SJCRH30 (cell line): ENCODE measurements around the gene SLC35D2. TPM values are rescaled to one million over a fixed set of nuclear protein-coding genes. Genes with fewer than 3 reads are reported as not detected.
"Not testable (repeated sequence)": the region's sequence is repeated elsewhere in the genome, so short reads cannot be mapped to it uniquely, and the experiment has no call there.

Source experiments
- DNase-seq, 2 experiments: peaks; one replicate each; pipeline ENCODE4 v3.0.0-alpha.2; 2015 to 2020
- H3K27ac ChIP-seq: fragments of 250-450 bp; sonication (Bioruptor Pico); 2 replicates; pipeline ENCODE4 v1.5.1; 2020; ENCODE audit warnings: mild to moderate bottlenecking, moderate library complexity
- H3K27me3 ChIP-seq: fragments of 250-450 bp; sonication (Bioruptor Pico); 2 replicates; pipeline ENCODE4 v1.5.1; 2020; ENCODE audit warnings: mild to moderate bottlenecking, moderate library complexity
- H3K36me3 ChIP-seq: fragments of 250-450 bp; sonication (Bioruptor Pico); 2 replicates; pipeline ENCODE4 v1.5.1; 2020; ENCODE audit warnings: mild to moderate bottlenecking, moderate library complexity
- H3K4me1 ChIP-seq: fragments of 250-450 bp; sonication (Bioruptor Pico); 2 replicates; pipeline ENCODE4 v1.5.1; 2020; ENCODE audit warnings: mild to moderate bottlenecking, moderate library complexity
- H3K4me3 ChIP-seq: fragments of 250-450 bp; sonication (Bioruptor Pico); 2 replicates; pipeline ENCODE4 v1.5.1; 2020; ENCODE audit warnings: mild to moderate bottlenecking, moderate library complexity
- H3K9me3 ChIP-seq: fragments of 250-450 bp; sonication (Bioruptor Pico); replicated peaks from 2 replicates; pipeline ENCODE4 v1.5.1; 2020; ENCODE audit warnings: mild to moderate bottlenecking, moderate library complexity
- total RNA-seq: library from RNA; depleted of rRNA; stranded (reverse); fragments of >200 nt; shearing (Covaris generic); gene quantifications from 2 replicates; pipeline ENCODE4 v1.2.3, GENCODE V29; 2014

SLC35D2 gene
- total RNA-seq, 1 experiment from 2014 or later, result 0.20 TPM

DNA sequence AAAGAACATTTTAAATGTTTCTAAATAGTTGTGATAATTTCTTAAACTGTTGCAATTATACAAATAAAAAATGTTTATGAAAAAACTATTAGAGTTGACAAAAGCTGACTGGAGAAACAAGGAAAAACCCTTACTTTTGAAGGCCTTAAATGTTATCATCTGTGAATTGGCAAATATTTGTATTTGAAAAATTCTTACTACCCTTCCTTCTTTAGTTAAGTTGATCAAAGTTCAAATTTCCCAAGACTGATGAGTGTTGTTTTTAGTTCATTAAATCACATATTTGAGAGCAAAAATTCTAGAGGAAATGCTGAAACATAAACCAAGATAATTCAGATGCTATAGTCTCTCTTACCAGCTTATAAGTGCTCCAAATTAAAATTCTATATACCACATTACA, 2.6 kb upstream of the SLC35D2 start:
- Histone ChIP-seq H3K36me3 (peaks cover 52% of the 10 kb centered on the region), H3K4me3 (no peak overlapping the region), H3K27me3 (no peaks in the 10 kb centered on the region), H3K4me1 (no peaks in the 10 kb centered on the region), H3K27ac (no peak overlapping the region), H3K9me3 (no peaks in the 10 kb centered on the region)
- DNase-seq, result no peak

DNA sequence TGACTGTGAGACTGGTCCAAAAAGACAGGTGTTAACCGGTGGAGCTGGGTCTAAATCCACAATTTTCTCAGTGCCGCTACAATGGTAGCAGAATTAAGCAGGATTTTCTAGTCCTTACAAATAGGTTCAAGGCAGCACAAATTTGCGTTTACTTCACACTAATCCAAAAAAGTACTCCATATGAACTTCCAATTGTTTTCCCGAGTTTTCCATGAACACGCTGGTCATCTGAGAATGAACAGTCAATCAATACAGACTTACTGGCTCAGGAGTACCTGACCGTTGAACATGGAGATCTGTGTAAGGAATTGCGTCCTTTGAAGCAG, 709 bp downstream of the SLC35D2 start:
- no peak overlapping the region for H3K27ac ChIP-seq
- H3K9me3 ChIP-seq, result no peaks in the 10 kb centered on the region
- H3K4me3 ChIP-seq, result no peak overlapping the region
- no peak for DNase-seq
- H3K27me3 ChIP-seq, result no peaks in the 10 kb centered on the region
- peaks cover 9% of the 10 kb centered on the region; the same call in 1 of the 2 replicates for H3K4me1 ChIP-seq
- H3K36me3 ChIP-seq, result peaks cover 33% of the 10 kb centered on the region

- H3K4me1 ChIP-seq, result peaks cover 13% of the 10 kb centered on the region
- no peak for DNase-seq
- H3K9me3 ChIP-seq, result no peaks in the 10 kb centered on the region
- peaks cover 26% of the 10 kb centered on the region for H3K36me3 ChIP-seq
- no peak overlapping the region for H3K4me3 ChIP-seq
- H3K27ac ChIP-seq, result no peak overlapping the region
- no peaks in the 10 kb centered on the region for H3K27me3 ChIP-seq
Measured at GRCh38 chr9:96382175-96382574, 1.3 kb downstream of the SLC35D2 start.

GRCh38 chr9:96381696-96382095, 1.8 kb downstream of the SLC35D2 start:
- Histone ChIP-seq H3K27ac (no peak overlapping the region), H3K27me3 (no peaks in the 10 kb centered on the region), H3K4me1 (peaks cover 15% of the 10 kb centered on the region), H3K4me3 (no peak overlapping the region), H3K9me3 (no peaks in the 10 kb centered on the region), H3K36me3 (peaks cover 22% of the 10 kb centered on the region)
- DNase-seq, result no peak

GRCh38 chr9:96381125-96381524, 2.4 kb downstream of the SLC35D2 start:
- Histone ChIP-seq H3K4me1 (peaks cover 15% of the 10 kb centered on the region), H3K27me3 (no peaks in the 10 kb centered on the region), H3K36me3 (peaks cover 17% of the 10 kb centered on the region), H3K4me3 (no peak overlapping the region), H3K9me3 (no peaks in the 10 kb centered on the region), H3K27ac (no peak overlapping the region)
- DNase-seq, result no peak

DNA sequence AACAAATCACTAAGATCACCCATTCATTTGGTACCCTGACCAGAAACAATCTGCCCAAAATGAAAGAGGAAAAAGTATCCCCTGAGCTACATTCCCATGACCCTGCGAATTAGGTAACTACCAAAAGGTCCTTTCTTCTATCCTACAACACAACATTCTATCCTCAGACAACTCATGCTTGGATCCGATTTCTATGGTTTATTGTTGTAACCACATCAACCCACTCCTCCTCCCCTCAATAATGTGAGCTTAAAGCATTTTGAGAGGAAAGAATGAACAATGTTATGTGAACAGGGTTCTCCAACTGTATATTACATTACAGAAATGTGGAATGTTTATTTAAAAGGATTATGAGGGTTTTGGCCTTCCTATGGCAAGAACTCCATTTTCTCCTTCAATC, 4.0 kb downstream of the SLC35D2 start:
- H3K27me3 ChIP-seq, result no peaks in the 10 kb centered on the region
- no peak overlapping the region for H3K27ac ChIP-seq
- DNase-seq, result peak; percentile 45 to 81
- H3K9me3 ChIP-seq, result no peaks in the 10 kb centered on the region
- peaks cover 6% of the 10 kb centered on the region; the same call in 1 of the 2 replicates for H3K36me3 ChIP-seq
- H3K4me3 ChIP-seq, result no peak overlapping the region
- peaks cover 15% of the 10 kb centered on the region for H3K4me1 ChIP-seq

GRCh38 chr9:96378187-96378586, 5.3 kb downstream of the SLC35D2 start:
- Histone ChIP-seq H3K27me3 (no peaks in the 10 kb centered on the region), H3K4me3 (no peak overlapping the region), H3K27ac (no peak overlapping the region), H3K9me3 (no peaks in the 10 kb centered on the region), H3K36me3 (no peaks in the 10 kb centered on the region), H3K4me1 (peaks cover 15% of the 10 kb centered on the region)
- no peak for DNase-seq

DNA sequence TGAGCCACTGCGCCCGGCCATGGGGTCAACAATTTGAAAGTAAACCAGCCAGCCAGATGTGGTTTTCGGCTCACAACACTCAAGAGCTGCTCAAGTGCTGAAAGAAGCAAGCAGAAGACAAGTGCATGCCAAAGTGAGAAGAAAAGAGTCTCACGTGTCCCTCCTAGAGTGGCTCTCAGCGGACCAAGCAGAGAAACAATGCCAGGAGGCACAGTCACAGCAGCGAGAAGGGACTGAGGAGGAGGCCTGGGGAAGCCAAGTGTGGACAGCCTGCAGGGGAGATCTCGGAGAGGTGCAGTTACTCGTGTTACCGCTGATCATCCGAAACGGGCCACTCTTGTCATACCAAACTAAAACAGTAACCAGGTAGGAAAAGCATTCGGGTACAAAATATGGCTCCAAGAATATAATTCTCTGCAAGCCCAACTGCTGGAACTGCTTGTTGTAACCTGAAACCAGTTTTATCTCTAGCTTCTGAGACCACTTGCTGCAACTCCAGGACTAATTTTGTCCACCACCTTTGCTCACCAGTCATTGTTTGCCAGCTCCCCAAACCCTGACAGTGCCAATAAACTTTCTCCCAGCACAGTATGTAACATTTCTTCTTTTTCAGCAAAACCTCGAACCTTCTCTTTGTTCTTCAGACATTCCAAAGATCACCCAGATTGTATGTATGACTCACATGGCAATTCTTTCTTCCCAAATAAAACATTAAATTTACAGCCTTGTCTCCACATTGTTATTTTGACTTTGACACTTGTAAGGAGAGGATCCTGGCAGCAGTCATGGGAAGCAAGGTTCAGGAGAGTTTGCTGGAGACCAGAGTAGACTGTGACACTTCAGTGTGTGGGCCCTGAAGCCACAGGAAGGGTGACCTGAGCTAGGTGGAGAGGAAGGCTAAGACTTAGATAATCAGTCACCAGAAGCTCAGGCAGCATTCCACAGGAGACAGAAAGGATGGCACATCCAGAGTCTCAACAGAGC, 6.3 kb downstream of the SLC35D2 start:
- DNase-seq, result peak in 1 of 2 experiments; percentile 13
- H3K27ac ChIP-seq, result no peak overlapping the region

DNA sequence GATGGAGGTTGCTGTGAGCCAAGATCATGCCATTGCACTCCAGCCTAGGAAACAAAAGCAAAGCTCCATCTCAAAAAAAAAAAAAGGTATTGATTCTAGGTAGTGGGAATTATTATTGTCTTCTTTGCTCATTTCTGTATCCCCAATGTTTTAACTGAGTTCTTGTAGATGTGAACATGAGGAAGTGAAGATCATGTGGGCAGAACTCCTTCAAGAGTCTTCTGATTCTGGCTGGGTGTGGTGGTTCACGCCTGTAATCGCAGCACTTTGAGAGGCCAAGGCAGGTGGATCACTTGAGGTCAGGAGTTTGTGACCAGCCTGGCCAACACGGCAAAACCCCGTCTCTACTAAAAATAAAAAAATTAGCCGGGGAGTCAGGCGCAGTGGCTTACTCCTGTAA, 8.0 kb downstream of the SLC35D2 start:
- not testable (repeated sequence) for H3K4me3 ChIP-seq, DNase-seq, H3K36me3 ChIP-seq, H3K9me3 ChIP-seq, H3K27me3 ChIP-seq, H3K27ac ChIP-seq
- peaks cover 17% of the 10 kb centered on the region for H3K4me1 ChIP-seq

More for the DNA sequence above, 6.3 kb downstream of the SLC35D2 start:
- Histone ChIP-seq H3K4me3 (no peak overlapping the region), H3K9me3 (no peaks in the 10 kb centered on the region), H3K27me3 (no peaks in the 10 kb centered on the region), H3K36me3 (no peaks in the 10 kb centered on the region), H3K4me1 (peaks cover 15% of the 10 kb centered on the region)

DNA sequence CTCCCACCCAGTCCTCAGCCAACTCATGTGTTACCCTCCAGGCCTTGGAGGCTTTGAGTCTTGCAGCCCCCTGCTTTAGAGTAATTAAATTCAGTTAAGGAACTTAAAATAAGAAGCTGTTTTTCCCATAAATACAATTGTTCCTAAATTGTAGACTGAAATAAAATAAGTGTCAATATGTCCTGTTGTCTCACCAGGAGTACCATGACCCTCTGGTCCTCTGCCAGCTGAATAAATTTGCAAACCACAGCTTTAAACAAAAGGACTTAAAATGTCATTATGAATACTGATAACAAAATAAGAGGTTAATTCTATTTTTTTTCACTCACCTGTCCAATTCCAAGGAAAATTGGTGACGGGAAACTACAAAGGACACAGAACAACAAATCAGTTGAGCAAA, 15.6 kb downstream of the SLC35D2 start:
- H3K36me3 ChIP-seq, result no peaks in the 10 kb centered on the region
- no peak overlapping the region for H3K27ac ChIP-seq
- H3K4me1 ChIP-seq, result peaks cover 4% of the 10 kb centered on the region; the same call in 1 of the 2 replicates
- DNase-seq, result no peak
- H3K27me3 ChIP-seq, result no peaks in the 10 kb centered on the region
- H3K4me3 ChIP-seq, result no peak overlapping the region
- no peaks in the 10 kb centered on the region; the same call in 1 of the 2 replicates for H3K9me3 ChIP-seq

GRCh38 chr9:96363175-96363967, 20.1 kb downstream of the SLC35D2 start:
- H3K27ac ChIP-seq, result no peak overlapping the region
- H3K4me3 ChIP-seq, result no peak overlapping the region
- H3K9me3 ChIP-seq, result no peaks in the 10 kb centered on the region
- H3K4me1 ChIP-seq, result 0 out of 2 replicates have a peak, but pooled peaks cover 2% of the 10 kb centered on the region
- H3K36me3 ChIP-seq, result 0 out of 2 replicates have a peak, but pooled peaks cover 2% of the 10 kb centered on the region
- DNase-seq, result peak; percentile 51 to 80
- H3K27me3 ChIP-seq, result no peaks in the 10 kb centered on the region

DNA sequence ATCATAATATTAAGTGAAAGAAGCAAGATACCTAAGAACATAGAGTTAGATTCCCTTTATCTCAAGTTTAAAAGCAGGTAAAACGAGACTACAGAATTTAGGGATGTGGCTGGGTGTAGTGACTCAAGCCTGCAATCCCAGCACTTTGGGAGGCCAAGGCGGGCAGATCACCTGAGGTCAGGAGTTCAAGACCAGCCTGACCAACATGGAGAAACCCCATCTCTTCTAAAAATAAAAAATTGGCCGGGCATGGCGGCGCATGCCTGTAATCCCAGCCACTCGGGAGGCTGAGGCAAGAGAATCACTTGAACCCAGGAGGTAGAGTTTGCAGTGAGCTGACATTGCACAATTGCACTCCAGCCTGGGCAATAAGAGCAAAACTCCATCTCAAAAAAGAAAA, 21.4 kb downstream of the SLC35D2 start:
- H3K4me3 ChIP-seq, H3K36me3 ChIP-seq, H3K27me3 ChIP-seq, H3K27ac ChIP-seq, H3K4me1 ChIP-seq, DNase-seq, H3K9me3 ChIP-seq: not testable (repeated sequence)

- Histone ChIP-seq H3K4me1 (0 out of 2 replicates have a peak, but pooled peaks cover 2% of the 10 kb centered on the region), H3K36me3 (0 out of 2 replicates have a peak, but pooled peaks cover 2% of the 10 kb centered on the region), H3K9me3 (no peaks in the 10 kb centered on the region), H3K27me3 (no peaks in the 10 kb centered on the region), H3K27ac (no peak overlapping the region), H3K4me3 (no peak overlapping the region)
- DNase-seq, result no peak
Measured at GRCh38 chr9:96361668-96362067, 21.8 kb downstream of the SLC35D2 start.

- DNase-seq, result no peak
- H3K27ac ChIP-seq, result no peak overlapping the region
- no peak overlapping the region for H3K4me3 ChIP-seq
- H3K9me3 ChIP-seq, result no peaks in the 10 kb centered on the region
- 0 out of 2 replicates have a peak, but pooled peaks cover 2% of the 10 kb centered on the region for H3K36me3 ChIP-seq
- H3K27me3 ChIP-seq, result no peaks in the 10 kb centered on the region
- H3K4me1 ChIP-seq, result 0 out of 2 replicates have a peak, but pooled peaks cover 2% of the 10 kb centered on the region
Measured at GRCh38 chr9:96360976-96361375, 22.5 kb downstream of the SLC35D2 start.

- H3K4me1 ChIP-seq, DNase-seq, H3K4me3 ChIP-seq, H3K36me3 ChIP-seq, H3K27me3 ChIP-seq, H3K9me3 ChIP-seq, H3K27ac ChIP-seq: not testable (repeated sequence)
Measured at GRCh38 chr9:96360523-96360922, 23.0 kb downstream of the SLC35D2 start.
